GM21576 (cell line): ENCODE results near the gene HMGXB3.

ENCODE experiments used
- ATAC-seq: cut with Tn5 transposase; IDR thresholded peaks from one replicate; pipeline ENCODE4 v1.9.1; 2021; ENCODE audit warnings: mild to moderate bottlenecking, moderate library complexity; ENCODE audit not compliant: unreplicated experiment

The HMGXB3 gene

GRCh38 chr5:149988126-149988525 lies 12.4 kb upstream of the HMGXB3 start:
- ATAC-seq = no peak

GRCh38 chr5:149990518-149991376 lies 9.8 kb upstream of the HMGXB3 start:
- peak; percentile 73 for ATAC-seq

- no peak for ATAC-seq
These were observed 7.1 kb upstream of the HMGXB3 start for GRCh38 chr5:149993471-149993870.

GRCh38 chr5:149995385-149996204 lies 4.9 kb upstream of the HMGXB3 start:
- no peak for ATAC-seq

DNA sequence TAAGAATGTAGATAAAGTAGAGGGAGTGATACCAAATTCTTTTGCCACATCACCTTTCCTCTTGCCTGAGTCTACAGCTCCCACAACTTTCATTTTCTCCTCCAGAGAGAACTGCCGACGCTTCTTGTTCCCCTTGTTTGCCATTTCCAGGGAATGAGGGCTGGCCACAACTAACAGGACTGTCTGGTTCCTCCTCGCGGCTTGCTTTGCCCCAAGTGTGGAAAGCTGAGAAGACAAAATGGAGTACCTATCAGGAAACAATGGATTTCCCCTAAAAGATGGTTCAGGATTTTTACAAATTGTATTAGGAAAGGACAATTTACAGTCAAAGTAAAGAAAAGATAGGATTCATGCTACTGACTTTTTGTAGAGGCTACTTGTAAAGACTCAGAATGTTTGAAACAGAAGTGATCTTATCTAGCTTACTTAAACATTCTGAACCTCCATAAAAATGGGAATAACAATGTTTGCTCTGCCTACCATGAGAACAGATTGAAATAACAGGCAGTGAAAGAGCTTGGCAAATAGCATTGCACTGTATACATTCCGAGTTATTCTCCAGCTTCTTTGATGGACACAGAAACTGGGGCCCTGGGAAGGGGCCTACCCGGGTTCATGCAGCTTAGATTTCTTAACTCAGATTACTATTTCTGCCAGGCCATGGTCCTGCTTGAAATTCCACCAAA lies 4.2 kb upstream of the HMGXB3 start:
- ATAC-seq = no peak

- no peak for ATAC-seq
These were observed 2.3 kb upstream of the HMGXB3 start for GRCh38 chr5:149998281-149998680.

- no peak for ATAC-seq
These were observed 1.2 kb upstream of the HMGXB3 start for GRCh38 chr5:149999359-149999758.

- no peak for ATAC-seq
These were observed 678 bp upstream of the HMGXB3 start for GRCh38 chr5:149999866-150000255.

DNA sequence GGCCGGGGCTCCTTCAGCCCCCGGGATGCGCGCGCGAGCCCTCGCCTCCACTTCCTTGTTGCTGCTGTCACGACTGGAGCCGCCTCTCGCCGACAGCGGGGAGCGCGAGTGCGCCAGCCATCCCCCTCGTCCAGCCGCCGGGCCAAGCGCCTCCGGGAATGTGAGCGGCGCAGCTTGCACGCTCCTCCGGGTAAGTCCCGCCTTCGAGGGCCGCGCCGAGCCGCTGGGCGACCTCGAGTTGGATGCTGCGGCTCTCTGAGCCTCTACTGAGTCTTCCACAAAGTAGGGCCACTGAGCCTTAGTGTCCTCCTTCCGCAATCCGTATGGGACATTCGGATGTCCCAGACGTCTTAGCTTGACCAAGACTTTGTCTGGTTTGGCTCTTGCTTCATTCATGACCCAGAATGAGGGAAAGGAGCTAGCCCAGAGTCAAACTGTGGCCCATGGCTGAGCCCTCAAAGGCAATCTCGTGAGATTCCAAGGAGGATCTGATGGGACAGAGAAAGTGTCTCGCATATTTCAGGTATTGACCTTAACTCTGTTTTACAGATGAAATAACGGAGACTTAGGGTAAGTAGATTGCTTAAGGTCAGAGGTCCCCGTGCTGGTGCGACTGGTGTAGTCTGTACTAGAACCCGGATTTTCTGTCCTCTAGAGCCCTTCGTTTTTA lies 586 bp downstream of the HMGXB3 start:
- ATAC-seq = no peak

DNA sequence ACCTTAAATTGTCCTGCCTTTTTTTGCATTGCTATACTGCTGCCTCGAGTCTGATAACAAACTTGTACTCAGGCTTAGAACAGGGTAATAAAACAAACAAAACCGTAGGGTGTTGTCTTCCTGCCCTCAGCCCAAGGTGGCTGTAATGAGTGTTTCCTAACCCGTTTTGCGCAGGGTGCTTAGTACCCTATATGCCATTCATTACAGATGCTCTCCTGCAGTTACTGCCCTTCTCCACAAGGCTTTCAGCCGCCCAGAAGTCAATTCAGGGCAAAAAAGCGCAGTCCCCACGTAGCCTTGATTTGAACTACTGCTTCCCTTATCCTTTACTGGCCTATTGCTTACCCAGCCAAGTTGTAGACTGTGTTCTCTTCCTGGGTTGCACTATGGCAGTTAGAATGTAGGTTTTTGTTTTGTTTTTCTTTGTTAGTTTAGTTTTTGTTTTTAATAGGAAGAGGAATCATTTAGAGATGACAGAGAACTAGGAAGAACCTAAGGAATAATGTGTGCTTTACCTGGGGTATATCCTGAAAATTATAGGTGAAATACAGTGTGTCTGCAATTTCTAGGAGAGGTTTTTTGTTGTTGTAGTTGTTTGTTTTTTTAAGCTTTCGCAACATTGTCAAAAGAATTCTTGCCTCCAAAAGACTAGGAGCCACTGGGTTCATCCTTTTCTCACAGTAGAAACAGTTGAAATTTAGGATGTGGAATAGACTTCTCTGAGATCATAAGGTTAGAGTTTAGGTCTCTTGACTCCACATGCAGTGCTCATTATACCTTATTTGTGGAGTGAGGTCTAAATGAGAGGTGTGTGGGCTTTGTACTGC lies 1.3 kb downstream of the HMGXB3 start:
- peak; percentile 62 for ATAC-seq

- no peak for ATAC-seq
These were observed 5.8 kb downstream of the HMGXB3 start for GRCh38 chr5:150006318-150006717.

- ATAC-seq = no peak
These were observed 6.5 kb downstream of the HMGXB3 start for GRCh38 chr5:150007050-150007449.

DNA sequence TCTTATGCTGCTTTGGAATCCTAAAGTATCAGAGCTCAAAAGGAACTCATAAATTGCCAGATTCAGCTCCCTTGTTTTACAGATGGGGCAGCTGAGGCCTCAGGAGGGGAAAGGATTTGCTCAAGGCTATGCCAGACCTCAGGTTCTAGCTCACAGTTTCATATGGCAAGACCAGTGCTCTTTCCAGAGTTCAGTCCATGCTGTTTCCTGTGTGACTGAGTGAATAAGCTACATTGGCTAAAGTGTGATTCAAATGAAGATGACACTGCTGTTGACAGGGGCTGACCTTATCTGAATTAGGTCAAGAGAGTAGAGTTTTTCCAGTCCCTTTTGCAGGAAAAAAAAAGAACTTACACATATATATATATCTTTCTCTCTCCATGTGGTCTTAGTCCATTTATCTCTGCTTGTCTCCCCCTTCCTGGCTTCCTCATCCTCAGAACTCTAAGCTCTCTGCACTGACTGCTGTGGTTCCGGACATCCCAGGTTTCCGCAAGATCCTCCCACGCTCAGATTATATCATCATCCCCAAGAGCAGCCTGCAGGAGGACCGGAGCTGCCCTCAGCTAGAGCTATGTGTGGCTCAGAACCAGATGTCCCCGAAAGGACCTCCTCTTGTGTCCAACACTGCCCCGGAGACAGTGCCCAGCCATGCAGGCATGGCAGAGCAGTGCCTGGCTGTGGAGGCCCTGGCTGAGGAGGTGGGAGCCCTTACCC lies 9.3 kb downstream of the HMGXB3 start:
- no peak for ATAC-seq

DNA sequence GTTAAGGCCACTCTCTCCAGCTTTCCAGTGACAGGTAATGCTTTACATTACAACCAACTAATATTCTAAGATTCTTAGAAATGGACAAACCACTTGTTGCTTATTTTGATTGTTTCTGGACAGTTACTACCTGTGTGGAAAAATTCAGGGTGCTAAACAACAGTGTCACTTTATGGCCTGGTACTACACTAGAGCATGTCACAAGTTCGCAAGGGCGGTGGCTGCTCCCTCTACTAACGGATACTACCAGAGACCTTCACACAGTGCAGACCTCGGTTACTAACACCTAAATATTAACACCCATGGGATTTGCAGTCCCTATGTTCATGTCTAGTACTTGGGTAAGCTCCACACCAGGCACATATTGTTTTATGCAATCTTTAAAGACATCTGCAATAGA lies 13.4 kb downstream of the HMGXB3 start:
- ATAC-seq = no peak

- ATAC-seq = no peak
These were observed 13.9 kb downstream of the HMGXB3 start for GRCh38 chr5:150014456-150014855.

- ATAC-seq = no peak
These were observed 14.9 kb downstream of the HMGXB3 start for GRCh38 chr5:150015415-150015814.

- ATAC-seq = no peak
These were observed 16.0 kb downstream of the HMGXB3 start for GRCh38 chr5:150016537-150016936.

DNA sequence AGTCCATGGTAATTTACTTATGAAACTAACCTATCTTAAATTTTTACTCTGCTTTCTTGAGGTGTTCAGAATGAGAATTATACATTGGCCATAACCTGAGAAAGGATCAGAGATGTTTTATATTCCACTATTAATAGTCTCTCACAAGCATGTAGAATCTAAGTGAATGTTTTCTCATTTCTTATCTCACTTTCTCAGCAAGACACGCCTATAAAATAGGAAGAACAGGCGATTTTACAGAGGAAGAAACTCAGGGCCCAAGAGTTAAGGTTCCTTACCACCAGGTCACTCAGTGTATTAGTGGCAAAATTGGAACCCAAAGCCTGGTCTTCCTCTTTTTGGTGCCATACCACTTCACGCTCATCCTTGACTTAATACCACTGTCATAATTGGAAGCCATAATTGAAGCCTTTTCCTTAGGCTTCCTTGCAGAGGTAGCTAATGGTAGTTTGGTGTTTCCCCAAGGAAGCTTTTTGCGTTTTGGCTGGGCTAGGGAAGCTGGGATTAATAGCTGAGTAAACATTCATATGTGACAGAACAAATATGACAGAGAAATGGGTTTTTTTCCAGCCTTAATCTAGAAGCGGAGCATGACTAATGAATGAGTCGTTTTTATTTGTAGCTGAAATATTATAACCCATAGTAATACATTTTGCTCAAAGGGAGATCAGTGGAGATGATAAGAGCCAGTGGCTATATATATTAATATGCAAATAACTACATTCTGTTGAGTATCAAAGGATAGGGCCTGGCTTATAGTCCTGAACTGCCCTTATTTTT lies 16.9 kb downstream of the HMGXB3 start:
- ATAC-seq = no peak

- no peak for ATAC-seq
These were observed 19.7 kb downstream of the HMGXB3 start for GRCh38 chr5:150020249-150020648.
